ENCODE results near the gene MELK. TPM values are rescaled to one million over a fixed set of nuclear protein-coding genes. Genes with fewer than 3 reads are reported as not detected.

Gene MELK
- total RNA-seq, 1 experiment from 2014 or later, result 63.2 TPM

DNA sequence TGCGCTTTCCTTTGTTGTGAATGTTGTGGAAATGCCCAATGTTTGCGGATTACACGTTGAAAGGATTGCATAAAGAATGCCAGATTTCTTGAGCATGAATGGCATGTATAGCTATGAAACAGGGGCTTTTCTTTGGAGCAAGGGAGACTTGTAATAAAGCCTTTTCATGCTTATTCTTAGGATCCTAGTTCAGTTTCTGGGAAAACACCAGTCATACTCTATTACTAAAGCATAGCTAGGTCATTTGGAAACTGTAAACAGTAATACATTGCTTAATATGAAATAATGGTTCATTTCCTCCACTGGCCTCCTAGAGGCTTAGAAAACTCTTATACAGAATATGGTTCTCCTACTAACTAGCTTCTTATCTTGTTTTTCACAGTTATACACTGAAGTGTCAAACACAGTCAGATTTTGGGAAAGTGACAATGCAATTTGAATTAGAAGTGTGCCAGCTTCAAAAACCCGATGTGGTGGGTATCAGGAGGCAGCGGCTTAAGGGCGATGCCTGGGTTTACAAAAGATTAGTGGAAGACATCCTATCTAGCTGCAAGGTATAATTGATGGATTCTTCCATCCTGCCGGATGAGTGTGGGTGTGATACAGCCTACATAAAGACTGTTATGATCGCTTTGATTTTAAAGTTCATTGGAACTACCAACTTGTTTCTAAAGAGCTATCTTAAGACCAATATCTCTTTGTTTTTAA is 104.2 kb downstream of the MELK start:
- POLR2A ChIA-PET, result no interaction called here
- Histone ChIP-seq H3K27me3 (ENCODE audit: insufficient read depth, low read length) (no peaks in the 10 kb centered on the region), H3K27ac (ENCODE audit: low read depth, low read length) (no peak overlapping the region), H4K20me1 (ENCODE audit: insufficient read depth) (no peaks in the 10 kb centered on the region), H3K9me2 (ENCODE audit: insufficient read depth) (no peaks in the 10 kb centered on the region), H3K4me1 (ENCODE audit: control insufficient read depth in 1 of 2, insufficient read depth in 2 of 2, low read length in 2 of 2) (no peaks in the 10 kb centered on the region), H3K36me3 (ENCODE audit: control insufficient read depth in 1 of 2, insufficient read depth in 2 of 2, low read length in 2 of 2) (peaks cover 21 to 35% of the 10 kb centered on the region in 2 experiments), H3K4me2 (ENCODE audit: low read length) (no peak overlapping the region), H3K9me3 (ENCODE audit: control insufficient read depth in 1 of 2, insufficient read depth in 1 of 2, low read depth in 1 of 2, low read length in 2 of 2) (no peaks in the 10 kb centered on the region), H3K9ac (ENCODE audit: low read length) (no peak overlapping the region), H2AFZ (ENCODE audit: low read depth, low read length, poor library complexity, severe bottlenecking) (no peak overlapping the region), H3K79me2 (ENCODE audit: insufficient read depth, low read length) (no peaks in the 10 kb centered on the region; the same call in 1 of the 2 replicates), H3K4me3 (replicated peaks in 1 of 2; ENCODE audit: low read depth in 1 of 2, low read length in 2 of 2) (no peak overlapping the region)
- RAD21 ChIA-PET (ENCODE audit: low non-redundant PET in 1 of 2, low total read pairs in 2 of 2, uncharacterized antibody in 2 of 2, unreplicated experiment in 2 of 2), result no interaction called here
- DNase-seq (ENCODE audit: low read depth, low spot score) (no peak), ATAC-seq (no peak)
- CTCF ChIA-PET, result no interaction called here
- BruUV-seq (replicated peaks), result no TSS peak
- no peak for TF ChIP-seq JUND (IDR thresholded peaks at IDR 0.05)
- no peak for TF ChIP-seq EZH2phosphoT487 (IDR thresholded peaks at IDR 0.05; ENCODE audit: borderline replicate concordance)
- intact Hi-C loops (cut with micrococcal nuclease), result no loop called here

DNA sequence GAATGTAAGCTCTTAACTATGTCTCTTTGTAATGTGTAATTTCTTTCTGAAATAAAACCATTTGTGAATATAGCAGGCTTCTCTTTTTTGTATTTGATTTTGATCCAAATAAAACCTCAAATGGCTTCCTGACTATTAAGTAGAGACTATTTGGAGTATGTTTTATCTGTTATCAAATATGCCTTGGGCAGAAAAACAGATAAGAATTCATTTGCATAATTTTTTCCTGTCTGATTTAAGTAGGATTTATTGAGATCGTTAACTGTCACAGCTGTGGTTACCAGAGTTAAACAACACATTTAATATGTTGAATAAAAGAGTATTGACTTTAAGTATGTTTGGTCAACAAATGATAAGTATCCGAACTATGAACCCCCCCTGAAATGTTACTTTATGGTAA is 104.9 kb downstream of the MELK start:
- Histone ChIP-seq H2AFZ (ENCODE audit: low read depth, low read length, poor library complexity, severe bottlenecking) (no peak overlapping the region), H3K36me3 (ENCODE audit: control insufficient read depth in 1 of 2, insufficient read depth in 2 of 2, low read length in 2 of 2) (peaks cover 21 to 29% of the 10 kb centered on the region in 2 experiments), H3K9ac (ENCODE audit: low read length) (no peak overlapping the region), H3K79me2 (ENCODE audit: insufficient read depth, low read length) (no peaks in the 10 kb centered on the region), H3K9me2 (ENCODE audit: insufficient read depth) (no peaks in the 10 kb centered on the region), H4K20me1 (ENCODE audit: insufficient read depth) (no peaks in the 10 kb centered on the region), H3K27ac (ENCODE audit: low read depth, low read length) (no peak overlapping the region), H3K9me3 (ENCODE audit: control insufficient read depth in 1 of 2, insufficient read depth in 1 of 2, low read depth in 1 of 2, low read length in 2 of 2) (no peaks in the 10 kb centered on the region), H3K4me1 (ENCODE audit: control insufficient read depth in 1 of 2, insufficient read depth in 2 of 2, low read length in 2 of 2) (no peaks in the 10 kb centered on the region), H3K4me2 (ENCODE audit: low read length) (no peak overlapping the region), H3K27me3 (ENCODE audit: insufficient read depth, low read length) (no peaks in the 10 kb centered on the region), H3K4me3 (replicated peaks in 1 of 2; ENCODE audit: low read depth in 1 of 2, low read length in 2 of 2) (no peak overlapping the region)
- ATAC-seq (no peak), DNase-seq (ENCODE audit: low read depth, low spot score) (no peak)
- no TSS peak for BruUV-seq (replicated peaks)
- intact Hi-C loops (cut with micrococcal nuclease), result no loop called here
- RAD21 ChIA-PET (ENCODE audit: low non-redundant PET in 1 of 2, low total read pairs in 2 of 2, uncharacterized antibody in 2 of 2, unreplicated experiment in 2 of 2), result no interaction called here
- TF ChIP-seq, protein P1, sequence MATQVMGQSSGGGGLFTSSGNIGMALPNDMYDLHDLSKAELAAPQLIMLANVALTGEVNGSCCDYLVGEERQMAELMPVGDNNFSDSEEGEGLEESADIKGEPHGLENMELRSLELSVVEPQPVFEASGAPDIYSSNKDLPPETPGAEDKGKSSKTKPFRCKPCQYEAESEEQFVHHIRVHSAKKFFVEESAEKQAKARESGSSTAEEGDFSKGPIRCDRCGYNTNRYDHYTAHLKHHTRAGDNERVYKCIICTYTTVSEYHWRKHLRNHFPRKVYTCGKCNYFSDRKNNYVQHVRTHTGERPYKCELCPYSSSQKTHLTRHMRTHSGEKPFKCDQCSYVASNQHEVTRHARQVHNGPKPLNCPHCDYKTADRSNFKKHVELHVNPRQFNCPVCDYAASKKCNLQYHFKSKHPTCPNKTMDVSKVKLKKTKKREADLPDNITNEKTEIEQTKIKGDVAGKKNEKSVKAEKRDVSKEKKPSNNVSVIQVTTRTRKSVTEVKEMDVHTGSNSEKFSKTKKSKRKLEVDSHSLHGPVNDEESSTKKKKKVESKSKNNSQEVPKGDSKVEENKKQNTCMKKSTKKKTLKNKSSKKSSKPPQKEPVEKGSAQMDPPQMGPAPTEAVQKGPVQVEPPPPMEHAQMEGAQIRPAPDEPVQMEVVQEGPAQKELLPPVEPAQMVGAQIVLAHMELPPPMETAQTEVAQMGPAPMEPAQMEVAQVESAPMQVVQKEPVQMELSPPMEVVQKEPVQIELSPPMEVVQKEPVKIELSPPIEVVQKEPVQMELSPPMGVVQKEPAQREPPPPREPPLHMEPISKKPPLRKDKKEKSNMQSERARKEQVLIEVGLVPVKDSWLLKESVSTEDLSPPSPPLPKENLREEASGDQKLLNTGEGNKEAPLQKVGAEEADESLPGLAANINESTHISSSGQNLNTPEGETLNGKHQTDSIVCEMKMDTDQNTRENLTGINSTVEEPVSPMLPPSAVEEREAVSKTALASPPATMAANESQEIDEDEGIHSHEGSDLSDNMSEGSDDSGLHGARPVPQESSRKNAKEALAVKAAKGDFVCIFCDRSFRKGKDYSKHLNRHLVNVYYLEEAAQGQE (IDR thresholded peaks at IDR 0.05; ENCODE audit: low read depth), result no peak
- TF ChIP-seq ZFX (IDR thresholded peaks at IDR 0.05) (no peak), RAD21 (IDR thresholded peaks at IDR 0.05; ENCODE audit: low read depth) (no peak), EZH2phosphoT487 (IDR thresholded peaks at IDR 0.05; ENCODE audit: borderline replicate concordance) (no peak), YY1 (IDR thresholded peaks at IDR 0.05; ENCODE audit: extremely low read depth, insufficient replicate concordance, low read depth, low read length) (no peak), POLR2A (IDR thresholded peaks at IDR 0.05; ENCODE audit: borderline replicate concordance, extremely low read depth, insufficient read depth, insufficient read length) (no peak), ELF1 (IDR thresholded peaks at IDR 0.05; ENCODE audit: borderline replicate concordance, low read depth) (no peak), SP1 (IDR thresholded peaks at IDR 0.05; ENCODE audit: low read depth) (no peak), EGR1 (IDR thresholded peaks at IDR 0.05; ENCODE audit: low read depth) (no peak), FOSL1 (IDR thresholded peaks at IDR 0.05; ENCODE audit: low read depth) (no peak), SRF (IDR thresholded peaks at IDR 0.05; ENCODE audit: low read depth) (no peak), ZNF274 (IDR thresholded peaks at IDR 0.05; ENCODE audit: low read depth, low read length) (no peak), TCF7L2 (IDR thresholded peaks at IDR 0.05; ENCODE audit: borderline replicate concordance, extremely low read depth, insufficient read depth, insufficient read length) (no peak)
- TF ChIP-seq, protein P2, sequence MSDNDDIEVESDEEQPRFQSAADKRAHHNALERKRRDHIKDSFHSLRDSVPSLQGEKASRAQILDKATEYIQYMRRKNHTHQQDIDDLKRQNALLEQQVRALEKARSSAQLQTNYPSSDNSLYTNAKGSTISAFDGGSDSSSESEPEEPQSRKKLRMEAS (IDR thresholded peaks at IDR 0.05), result no peak
- POLR2A ChIA-PET, result no interaction called here
- CTCF ChIA-PET, result no interaction called here
